Sigmoid colon (tissue), 7 donors: ENCODE results near the gene SERINC3. TPM values are rescaled to one million over a fixed set of nuclear protein-coding genes. Genes with fewer than 3 reads are reported as not detected.

Experiments used
- DNase-seq: peaks from one replicate; pipeline ENCODE4 v3.0.0-alpha.2; 2019
- H3K27ac ChIP-seq, 4 donors: fragments of 200-600 bp; sonication (generic); one replicate each; pipeline ENCODE4 v1.5.1; 2016 to 2019; ENCODE audit warnings: mild to moderate bottlenecking in 1 of 4
- H3K27me3 ChIP-seq, 3 donors: fragments of 200-600 bp; sonication (generic); one replicate each; pipeline ENCODE4 v1.5.1; 2019; ENCODE audit warnings: mild to moderate bottlenecking in 1 of 3
- H3K36me3 ChIP-seq, 4 donors: fragments of 200-600 bp; sonication (generic); one replicate each; pipeline ENCODE4 v1.5.1; 2016 to 2019
- H3K4me1 ChIP-seq, 4 donors: fragments of 200-600 bp; sonication (generic); one replicate each; pipeline ENCODE4 v1.5.1; 2017 to 2019
- H3K4me3 ChIP-seq, 4 donors: fragments of 200-600 bp; sonication (generic); one replicate each; pipeline ENCODE4 v1.5.1; 2017 to 2019; ENCODE audit warnings: mild to moderate bottlenecking in 2 of 4, moderate library complexity in 1 of 4
- H3K9me3 ChIP-seq, 4 donors: fragments of 200-600 bp in 3 of 4; sonication (generic) in 3 of 4; one replicate each; pipeline versions ENCODE4 v1.5.1 to v1.6.1; 2013 to 2019
- CTCF ChIP-seq, 4 experiments: fragments of 450-650 bp in 3 of 4; fragments of 200-600 bp in 1 of 4; IDR thresholded peaks; one replicate each; pipeline ENCODE4 v1.5.1; 2016 to 2019; ENCODE audit warnings: antibody characterized with exemption in 4 of 4, mild to moderate bottlenecking in 3 of 4, moderate library complexity in 2 of 4
- EP300 ChIP-seq, 4 donors: sonication (generic); formaldehyde crosslinking; IDR thresholded peaks; one replicate each; pipeline ENCODE4 v1.6.1; 2017; ENCODE audit warnings: antibody characterized with exemption in 4 of 4
- POLR2A ChIP-seq, 2 donors: fragments of 450-650 bp; IDR thresholded peaks; one replicate each; pipeline ENCODE4 v1.6.1; 2016; ENCODE audit warnings: antibody characterized with exemption in 2 of 2, mild to moderate bottlenecking in 2 of 2, moderate library complexity in 2 of 2
- POLR2AphosphoS5 ChIP-seq, 4 donors: sonication (generic); formaldehyde crosslinking; IDR thresholded peaks; one replicate each; pipeline ENCODE4 v1.6.1; 2017; ENCODE audit warnings: antibody characterized with exemption in 4 of 4
- WGBS, 2 donors: extraction: QIAGEN DNeasy Blood & Tissue Kit; methylation state at CpG; one replicate each; pipeline ENCODE4 v1.1.7; 2013; 5-methylcytosine and 5-hydroxymethylcytosine counted together
- intact Hi-C: fragments of 100-400 bp; cut with DNase I; formaldehyde crosslinking; loops from one replicate; pipeline ENCODE4 v1.15.1; 2023
- polyA plus RNA-seq, 3 donors: library from polyadenylated mRNA; stranded (reverse); fragments of 200-250 nt; gene quantifications; one replicate each; pipeline ENCODE4 v1.2.3, GENCODE V29; 2013
- total RNA-seq, 4 donors: library from RNA; depleted of rRNA; stranded (reverse); fragments of >200 nt; gene quantifications; one replicate each; pipeline ENCODE4 v1.1.0, GENCODE V29; 2016
- donor health status: healthy with polysubstance abuse.
- donor health status: Bipolar disorder and iron deficiency.
- donor health status: healthy.

SERINC3 gene
- total and polyA plus RNA-seq, 7 donors = 11.1 to 112 (median 75.9) TPM

GRCh38 chr20:44523746-44524145 is 1.9 kb upstream of the SERINC3 start:
- TF ChIP-seq POLR2AphosphoS5 (IDR thresholded peaks at IDR 0.05) (no peak), POLR2A (IDR thresholded peaks at IDR 0.05) (no peak), CTCF (IDR thresholded peaks at IDR 0.05) (no peak), EP300 (IDR thresholded peaks at IDR 0.05) (no peak)
- Histone ChIP-seq H3K9me3 (no peaks in the 10 kb centered on the region), H3K4me3 (no peak overlapping the region), H3K27ac (no peak overlapping the region), H3K27me3 (no peaks in the 10 kb centered on the region), H3K4me1 (peaks cover 0 to 29% (median 26%) of the 10 kb centered on the region in 4 donors), H3K36me3 (no peaks in the 10 kb centered on the region)
- WGBS, 2 donors = 23 to 49% methylated on average over 4 of the region's 4 CpGs
- DNase-seq = no peak
- intact Hi-C loops = loop anchor here (5.0 kb wide), 1 partner anchor 311 kb away; the partner anchor contains the start of gene OSER1

- no peaks in the 10 kb centered on the region for H3K9me3 ChIP-seq
- 93 to 96% methylated on average over 1 of the region's 1 CpG for WGBS, 2 donors
Measured at GRCh38 chr20:44522841-44523240, 971 bp upstream of the SERINC3 start.

GRCh38 chr20:44520881-44521280 is 989 bp downstream of the SERINC3 start:
- H3K4me1 ChIP-seq = peaks cover 0 to 57% (median 52%) of the 10 kb centered on the region in 4 donors
- intact Hi-C loops = loop anchor here (5.0 kb wide), 1 partner anchor 309 kb away; the partner anchor contains the start of gene OSER1

More at GRCh38 chr20:44522841-44523240, 971 bp upstream of the SERINC3 start:
- H3K27ac ChIP-seq = peak overlapping the region in 3 of 4 donors; percentile 97 to 99 (median 98)
- no peaks in the 10 kb centered on the region for H3K36me3 ChIP-seq
- TF ChIP-seq POLR2A (IDR thresholded peaks at IDR 0.05) (no peak), POLR2AphosphoS5 (IDR thresholded peaks at IDR 0.05) (no peak), CTCF (IDR thresholded peaks at IDR 0.05) (no peak), EP300 (IDR thresholded peaks at IDR 0.05) (no peak)
- intact Hi-C loops = loop anchor here (5.0 kb wide), 1 partner anchor 311 kb away; the partner anchor contains the start of gene OSER1
- no peak overlapping the region for H3K4me3 ChIP-seq
- no peaks in the 10 kb centered on the region for H3K27me3 ChIP-seq
- peaks cover 0 to 38% (median 34%) of the 10 kb centered on the region in 4 donors for H3K4me1 ChIP-seq
- no peak for DNase-seq

GRCh38 chr20:44518248-44518647 is 3.6 kb downstream of the SERINC3 start:
- 56 to 70% methylated on average over 3 of the region's 3 CpGs for WGBS, 2 donors
- intact Hi-C loops = loop anchor here (10.0 kb wide), 1 partner anchor 133 kb away; no protein-coding TSS in a partner anchor
- Histone ChIP-seq H3K4me3 (no peak overlapping the region), H3K36me3 (peaks cover 0 to 3% (median 0%) of the 10 kb centered on the region in 4 donors), H3K27ac (peak overlapping the region in 2 of 4 donors; percentile 38 to 55), H3K27me3 (no peaks in the 10 kb centered on the region), H3K4me1 (peaks cover 0 to 79% (median 68%) of the 10 kb centered on the region in 4 donors), H3K9me3 (no peaks in the 10 kb centered on the region)
- no peak for DNase-seq
- TF ChIP-seq CTCF (IDR thresholded peaks at IDR 0.05) (no peak), EP300 (IDR thresholded peaks at IDR 0.05) (no peak), POLR2A (IDR thresholded peaks at IDR 0.05) (no peak), POLR2AphosphoS5 (IDR thresholded peaks at IDR 0.05) (no peak)

More at GRCh38 chr20:44520881-44521280, 989 bp downstream of the SERINC3 start:
- DNase-seq = no peak
- TF ChIP-seq EP300 (IDR thresholded peaks at IDR 0.05) = no peak
- peak overlapping the region; percentile 97 to 99 (median 98) for H3K27ac ChIP-seq
- H3K27me3 ChIP-seq = no peaks in the 10 kb centered on the region
- H3K4me3 ChIP-seq = peak overlapping the region; percentile 82 to 98 (median 92)
- H3K36me3 ChIP-seq = no peaks in the 10 kb centered on the region
- H3K9me3 ChIP-seq = no peaks in the 10 kb centered on the region
- 30 to 62% methylated on average over 3 of the region's 3 CpGs for WGBS, 2 donors

GRCh38 chr20:44517454-44517853 is 4.4 kb downstream of the SERINC3 start:
- intact Hi-C loops = loop anchor here (10.0 kb wide), 1 partner anchor 133 kb away; no protein-coding TSS in a partner anchor
- TF ChIP-seq EP300 (IDR thresholded peaks at IDR 0.05) (no peak), CTCF (IDR thresholded peaks at IDR 0.05) (no peak), POLR2AphosphoS5 (IDR thresholded peaks at IDR 0.05) (no peak), POLR2A (IDR thresholded peaks at IDR 0.05) (no peak)
- no peaks in the 10 kb centered on the region for H3K27me3 ChIP-seq
- no peak overlapping the region for H3K4me3 ChIP-seq
- H3K36me3 ChIP-seq = peaks cover 0 to 11% (median 0%) of the 10 kb centered on the region in 4 donors
- peaks cover 0 to 84% (median 70%) of the 10 kb centered on the region in 4 donors for H3K4me1 ChIP-seq
- DNase-seq = no peak
- no peaks in the 10 kb centered on the region for H3K9me3 ChIP-seq
- peak overlapping the region in 3 of 4 donors; percentile 7 to 55 (median 38) for H3K27ac ChIP-seq
- WGBS, 2 donors = 30 to 62% methylated on average over 3 of the region's 3 CpGs
